GM19238 (cell line): ENCODE measurements around the gene ERN2.
"Not testable (repeated sequence)": the region's sequence is repeated elsewhere in the genome, so short reads cannot be mapped to it uniquely, and the experiment has no call there.

Source experiments
- DNase-seq: peaks from one replicate; pipeline ENCODE4 v3.0.0; 2011; ENCODE audit warnings: low spot score; ENCODE audit not compliant: insufficient read length

The ERN2 gene

GRCh38 chr16:23712976-23713375, at the start of gene ERN2:
Gene ERN2, minus strand, starts transcription at chr16:23713222. Its CDS starts 35 bp downstream, at chr16:23713187.
- no peak for DNase-seq

- DNase-seq: no peak
Observed at GRCh38 chr16:23757937-23758619, 45.1 kb upstream of the ERN2 start.

- DNase-seq: no peak
Observed at GRCh38 chr16:23757116-23757515, 44.1 kb upstream of the ERN2 start.

- no peak for DNase-seq
Observed at GRCh38 chr16:23755484-23755809, 42.4 kb upstream of the ERN2 start.

DNA sequence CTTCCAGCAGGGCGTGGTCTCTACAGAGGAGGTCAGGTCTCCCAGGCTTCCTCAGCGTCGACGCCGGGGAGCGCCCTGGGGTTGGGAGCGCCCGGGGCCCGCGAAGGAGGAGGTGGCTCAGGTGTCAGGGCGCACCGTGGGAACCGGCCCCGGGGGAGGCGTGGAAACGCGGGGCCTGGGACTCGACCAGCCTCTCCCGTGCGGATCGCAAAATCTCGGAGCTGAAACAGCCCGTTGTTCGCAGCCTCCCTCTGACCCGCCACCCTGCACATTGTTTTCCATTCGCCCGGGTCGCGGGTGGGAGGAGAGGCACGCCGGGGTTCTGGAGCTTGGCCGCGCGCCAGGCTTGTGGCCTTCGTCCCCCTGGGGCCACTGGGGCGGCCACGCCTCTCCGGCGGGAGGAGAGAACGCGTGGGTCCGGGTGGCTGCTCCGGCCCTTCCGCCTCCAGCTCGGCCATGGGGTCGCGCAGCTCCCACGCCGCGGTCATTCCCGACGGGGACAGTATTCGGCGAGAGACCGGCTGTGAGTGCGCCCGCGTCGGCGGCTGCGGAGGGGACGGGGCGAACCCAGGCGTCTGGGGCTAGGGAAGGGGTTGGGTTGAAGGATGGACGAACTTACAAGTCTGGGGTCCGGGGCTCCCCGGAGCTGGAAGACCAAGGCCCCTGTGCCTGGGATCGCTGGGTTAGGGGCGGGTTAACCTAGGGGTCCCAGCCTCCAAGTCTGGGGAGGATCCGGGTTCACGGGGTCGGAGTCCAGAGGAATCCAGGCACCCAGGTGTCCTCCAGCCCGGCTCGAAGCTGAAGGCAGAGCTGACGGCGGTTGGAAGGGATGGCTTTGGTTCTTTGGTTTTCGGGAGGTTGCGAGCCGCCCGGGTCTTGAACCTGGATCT, 41.8 kb upstream of the ERN2 start, which contains the start of gene CHP2:
Gene CHP2 (plus strand): TSS at position 433 of the 890 bp plus-strand sequence. CDS start 24 bp downstream, at position 457.
- no peak for DNase-seq

- no peak for DNase-seq
Observed at GRCh38 chr16:23753908-23754593, 41.0 kb upstream of the ERN2 start.

DNA sequence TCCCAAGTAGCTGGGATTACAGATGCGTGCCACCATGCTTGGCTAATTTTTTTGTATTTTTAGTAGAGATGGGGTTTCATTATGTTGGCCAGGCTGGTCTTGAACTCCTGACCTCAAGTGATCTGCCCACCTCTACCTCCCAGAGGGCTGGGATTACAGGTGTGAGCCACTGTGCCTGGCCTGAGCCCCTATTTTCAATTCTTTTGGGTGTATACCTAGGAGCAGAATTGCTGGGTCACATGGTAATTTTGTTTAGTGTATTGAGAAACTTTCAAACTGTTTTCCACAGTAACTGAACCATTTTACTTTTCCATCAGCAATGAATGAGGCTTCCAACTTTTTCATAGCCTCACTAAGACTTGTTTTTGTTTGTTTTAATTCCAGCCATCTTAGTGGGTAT, 38.0 kb upstream of the ERN2 start:
- not testable (repeated sequence) for DNase-seq

DNA sequence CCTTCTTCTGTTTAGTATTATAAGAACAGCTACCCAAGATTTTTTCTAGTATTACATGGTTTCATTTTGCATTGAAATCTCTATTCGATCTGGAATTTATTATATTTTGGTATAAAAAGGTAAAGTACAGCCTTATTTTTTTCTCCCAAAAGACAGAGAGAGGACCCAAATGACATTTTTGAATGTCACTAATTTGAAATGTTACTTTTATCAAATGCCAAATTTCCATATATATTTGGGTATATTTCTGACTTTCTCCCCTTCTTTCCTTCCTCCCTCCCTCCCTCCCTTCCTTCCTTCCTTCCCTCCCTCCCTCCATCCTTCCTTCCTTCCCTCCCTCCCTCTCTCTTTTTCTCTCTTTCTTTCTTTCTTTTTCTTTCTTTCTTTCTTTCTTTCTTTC, 35.6 kb upstream of the ERN2 start:
- DNase-seq: no peak

- no peak for DNase-seq
Observed at GRCh38 chr16:23745263-23745662, 32.2 kb upstream of the ERN2 start.

DNA sequence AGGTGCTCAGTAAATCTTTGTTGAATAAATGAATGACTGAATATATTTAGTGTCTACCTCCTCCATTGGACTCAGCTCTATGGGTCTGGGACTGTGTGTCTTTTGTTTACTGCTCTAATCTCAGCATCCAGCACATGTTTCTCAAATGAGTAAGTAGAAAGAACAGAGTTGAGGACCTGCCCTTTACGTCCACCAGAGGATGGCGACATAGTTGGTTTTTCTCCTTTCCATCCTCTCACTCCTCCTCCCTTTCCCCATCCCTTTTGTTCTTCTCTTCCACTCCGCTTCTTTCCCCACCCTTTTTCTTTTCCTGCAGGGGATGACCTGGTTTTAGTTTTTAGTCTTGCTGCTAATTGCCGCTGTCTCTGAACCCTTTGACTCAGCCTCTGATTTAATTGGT, 29.7 kb upstream of the ERN2 start:
- no peak for DNase-seq

DNA sequence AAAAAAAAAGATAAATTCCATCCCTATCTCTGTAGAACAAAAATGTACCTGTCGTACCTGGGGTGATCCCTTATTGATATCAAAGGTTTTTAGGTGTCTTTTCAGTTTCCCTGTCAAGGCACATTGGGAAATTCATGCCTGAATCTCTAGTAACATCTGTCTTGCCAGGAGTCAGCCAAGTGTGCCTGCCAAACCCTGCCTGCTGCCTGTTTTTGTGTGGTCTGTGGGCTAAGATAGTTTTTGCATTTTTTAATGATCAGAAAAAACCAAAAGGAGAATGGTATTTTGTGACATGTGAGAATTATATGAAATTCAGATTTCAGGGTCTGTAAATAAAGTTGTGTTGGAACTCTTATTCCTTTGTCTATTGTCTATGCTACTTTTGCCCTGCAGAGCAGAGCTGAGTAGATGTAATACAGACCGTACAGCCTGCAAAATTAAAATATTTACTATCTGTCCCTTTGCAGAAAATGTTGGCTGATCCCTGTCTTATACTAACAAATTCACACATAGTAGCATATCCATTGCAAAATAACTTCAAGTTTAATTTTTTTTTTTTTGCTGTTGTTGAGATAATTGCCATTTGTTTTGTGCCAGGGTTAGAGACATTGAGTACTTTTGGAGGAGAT, 28.8 kb upstream of the ERN2 start:
- no peak for DNase-seq

GRCh38 chr16:23739516-23739915, 26.5 kb upstream of the ERN2 start:
- no peak for DNase-seq

DNA sequence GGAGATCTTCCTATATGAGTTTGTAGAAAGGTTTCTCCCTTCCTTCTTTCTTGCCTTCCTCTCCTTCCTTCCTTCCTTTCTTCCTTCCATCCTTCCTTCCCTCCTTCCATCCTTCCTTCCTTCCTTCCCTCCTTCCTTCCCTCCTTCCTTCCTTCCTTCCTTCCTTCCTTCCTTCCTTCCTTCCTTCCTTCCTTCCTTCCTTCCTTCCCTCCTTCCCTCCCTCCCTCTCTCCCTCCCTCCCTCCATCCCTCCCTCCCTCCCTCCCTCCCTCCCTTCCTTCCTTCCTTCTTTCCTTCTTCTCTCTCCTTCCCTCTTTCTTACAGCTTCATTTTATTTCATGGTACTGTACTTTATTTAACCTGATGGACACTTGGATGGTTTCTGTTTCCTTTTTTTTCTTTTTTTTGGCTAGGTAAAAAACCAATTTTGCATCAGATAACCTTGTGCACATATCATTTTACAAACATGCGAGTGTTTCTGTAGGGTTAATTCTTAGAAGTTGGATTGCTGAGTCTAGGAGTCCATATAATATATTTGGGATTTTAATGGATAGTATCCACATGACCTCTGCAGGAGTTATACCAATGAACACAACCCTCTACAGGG, 24.5 kb upstream of the ERN2 start:
- DNase-seq: not testable (repeated sequence)

DNA sequence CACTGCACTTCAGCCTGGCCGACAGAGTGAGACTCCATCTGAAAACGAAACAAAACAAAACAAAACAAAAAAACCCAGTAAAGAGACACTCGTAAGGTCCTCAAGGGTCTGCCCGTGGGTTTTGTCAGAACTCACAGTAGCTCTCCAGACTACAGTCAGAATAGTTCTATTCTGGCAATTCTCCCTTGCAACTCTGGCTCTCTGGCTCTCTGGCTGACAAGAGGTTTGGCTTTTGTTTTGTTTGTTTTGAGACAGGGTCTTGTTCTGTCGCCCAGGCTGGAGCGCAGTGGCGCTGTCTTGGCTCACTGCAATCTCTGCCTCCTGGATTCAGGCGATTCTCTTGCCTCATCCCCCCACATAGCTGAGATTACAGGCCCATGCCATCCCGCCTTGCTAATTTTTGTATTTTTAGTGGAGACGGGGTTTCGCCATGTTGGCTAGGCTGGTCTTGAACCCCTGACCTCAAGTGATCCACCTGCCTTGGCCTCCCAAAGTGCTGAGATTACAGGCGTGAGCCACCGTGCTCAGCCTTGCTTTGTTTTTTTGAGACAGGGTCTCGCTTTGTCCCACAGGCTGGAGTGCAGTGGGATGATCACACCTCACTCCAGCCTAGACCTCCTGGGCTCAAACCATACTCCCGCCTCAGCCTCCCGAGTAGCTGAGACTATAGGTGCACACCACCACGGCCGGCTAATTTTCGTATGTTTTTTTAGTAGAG, 21.3 kb upstream of the ERN2 start:
- no peak for DNase-seq

DNA sequence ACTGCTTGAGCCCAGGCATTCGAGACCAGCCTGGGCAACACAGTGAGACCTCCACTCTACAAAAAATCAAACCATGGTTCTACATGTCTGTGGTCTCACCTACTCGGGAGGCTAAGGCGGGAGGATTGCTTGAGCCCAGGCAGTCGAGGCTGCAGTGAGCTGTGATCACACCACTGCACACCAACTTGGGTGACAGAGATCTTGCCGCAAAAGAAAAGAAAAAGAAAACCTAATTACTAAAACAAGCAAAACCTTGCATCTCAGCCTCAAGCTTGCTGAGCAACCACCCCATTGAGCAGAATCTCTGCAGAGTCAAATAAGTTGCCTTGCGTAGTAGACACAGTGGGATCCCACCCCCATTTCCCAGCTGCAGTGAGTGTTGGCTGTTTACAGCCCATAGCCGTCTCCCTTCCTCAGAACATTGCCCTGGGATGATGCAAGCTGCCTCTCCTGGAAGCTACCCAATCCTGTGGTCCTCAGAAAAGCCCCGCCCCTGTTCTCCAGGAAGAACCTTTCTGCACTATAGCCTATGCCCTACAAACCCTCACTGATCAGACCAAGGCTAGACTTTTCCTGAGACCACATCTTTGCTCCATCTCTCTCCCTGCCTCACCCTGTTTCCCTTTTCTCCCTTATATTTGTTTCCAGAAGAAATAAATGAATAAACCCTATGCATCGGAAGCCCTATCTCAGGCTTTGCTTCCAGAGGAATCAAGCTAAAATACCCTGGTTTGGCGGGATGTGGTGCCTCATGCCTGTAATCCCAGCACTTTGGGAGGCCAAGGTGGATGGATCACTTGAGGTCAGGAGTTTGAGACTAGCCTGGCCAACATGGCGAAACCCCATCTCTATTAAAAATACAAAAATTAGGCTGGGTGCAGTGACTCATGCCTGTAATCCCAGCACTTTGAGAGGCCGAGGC, 16.7 kb upstream of the ERN2 start:
- DNase-seq: no peak

GRCh38 chr16:23728112-23728477, 15.1 kb upstream of the ERN2 start:
- DNase-seq: no peak

GRCh38 chr16:23726710-23727109, 13.7 kb upstream of the ERN2 start:
- DNase-seq: no peak

- no peak for DNase-seq
Observed at GRCh38 chr16:23724785-23725131, 11.7 kb upstream of the ERN2 start.

GRCh38 chr16:23724096-23724784, 11.2 kb upstream of the ERN2 start:
- DNase-seq: no peak
